Measurements from ENCODE around the gene FOXA1. TPM values are rescaled to one million over a fixed set of nuclear protein-coding genes. Genes with fewer than 3 reads are reported as not detected.
A peak's percentile ranks its signal among the peaks of the same experiment; 100 is the strongest.

Gene FOXA1
- total RNA-seq, 1 donor from 2014 or later = not detected

- Mint-ChIP-seq H3K4me3 (ENCODE audit: unreplicated experiment) (no peak overlapping the region), H3K36me3 (ENCODE audit: low read depth) (peaks cover 3% of the 10 kb centered on the region), H3K27me3 (ENCODE audit: low read depth) (peaks cover 58% of the 10 kb centered on the region), H3K27ac (ENCODE audit: unreplicated experiment) (no peak overlapping the region), H3K4me1 (ENCODE audit: low read depth) (peaks cover 5% of the 10 kb centered on the region), H3K9me3 (ENCODE audit: low read depth) (no peaks in the 10 kb centered on the region)
- DNase-seq (ENCODE audit: low spot score) = no peak
- TF ChIP-seq CTCF (IDR thresholded peaks at IDR 0.05) = no peak
Observed at GRCh38 chr14:37584211-37585100, 10.6 kb downstream of the FOXA1 start.

- peaks cover 5% of the 10 kb centered on the region for H3K4me1 Mint-ChIP-seq (ENCODE audit: low read depth)
- peak overlapping the region; percentile 19 for H3K4me3 Mint-ChIP-seq (ENCODE audit: unreplicated experiment)
- H3K36me3 Mint-ChIP-seq (ENCODE audit: low read depth) = no peaks in the 10 kb centered on the region
- H3K9me3 Mint-ChIP-seq (ENCODE audit: low read depth) = no peaks in the 10 kb centered on the region
- H3K27ac Mint-ChIP-seq (ENCODE audit: unreplicated experiment) = no peak overlapping the region
- DNase-seq (ENCODE audit: low spot score) = no peak
- peaks cover 57% of the 10 kb centered on the region for H3K27me3 Mint-ChIP-seq (ENCODE audit: low read depth)
- no peak for TF ChIP-seq CTCF (IDR thresholded peaks at IDR 0.05)
Observed at GRCh38 chr14:37583358-37584210, 11.5 kb downstream of the FOXA1 start.

GRCh38 chr14:37580146-37580545 lies 14.9 kb downstream of the FOXA1 start:
- DNase-seq (ENCODE audit: low spot score) = no peak
- no peak for TF ChIP-seq CTCF (IDR thresholded peaks at IDR 0.05)
- Mint-ChIP-seq H3K27me3 (ENCODE audit: low read depth) (peaks cover 52% of the 10 kb centered on the region), H3K36me3 (ENCODE audit: low read depth) (no peaks in the 10 kb centered on the region), H3K4me3 (ENCODE audit: unreplicated experiment) (no peak overlapping the region), H3K4me1 (ENCODE audit: low read depth) (no peaks in the 10 kb centered on the region), H3K27ac (ENCODE audit: unreplicated experiment) (no peak overlapping the region), H3K9me3 (ENCODE audit: low read depth) (no peaks in the 10 kb centered on the region)

- TF ChIP-seq CTCF (IDR thresholded peaks at IDR 0.05) = no peak
- H3K4me3 Mint-ChIP-seq (ENCODE audit: unreplicated experiment) = no peak overlapping the region
- no peak overlapping the region for H3K27ac Mint-ChIP-seq (ENCODE audit: unreplicated experiment)
Observed at GRCh38 chr14:37579274-37579673, 15.8 kb downstream of the FOXA1 start.

GRCh38 chr14:37573356-37573755 lies 21.7 kb downstream of the FOXA1 start:
- no peak for DNase-seq (ENCODE audit: low spot score)
- TF ChIP-seq CTCF (IDR thresholded peaks at IDR 0.05) = no peak
- H3K36me3 Mint-ChIP-seq (ENCODE audit: low read depth) = peaks cover 2% of the 10 kb centered on the region
- peaks cover 11% of the 10 kb centered on the region for H3K4me1 Mint-ChIP-seq (ENCODE audit: low read depth)
- peaks cover 24% of the 10 kb centered on the region for H3K27me3 Mint-ChIP-seq (ENCODE audit: low read depth)
- no peak overlapping the region for H3K27ac Mint-ChIP-seq (ENCODE audit: unreplicated experiment)
- no peak overlapping the region for H3K4me3 Mint-ChIP-seq (ENCODE audit: unreplicated experiment)
- no peaks in the 10 kb centered on the region for H3K9me3 Mint-ChIP-seq (ENCODE audit: low read depth)

More at GRCh38 chr14:37579274-37579673, 15.8 kb downstream of the FOXA1 start:
- Mint-ChIP-seq H3K27me3 (ENCODE audit: low read depth) (peaks cover 52% of the 10 kb centered on the region), H3K36me3 (ENCODE audit: low read depth) (no peaks in the 10 kb centered on the region), H3K4me1 (ENCODE audit: low read depth) (no peaks in the 10 kb centered on the region), H3K9me3 (ENCODE audit: low read depth) (no peaks in the 10 kb centered on the region)
- no peak for DNase-seq (ENCODE audit: low spot score)
